Parathyroid adenoma (tissue), 2 donors: ENCODE data around the gene SMAD9.

Experiments used
- H2AFZ ChIP-seq: fragments of 300-600 bp; sonication (generic); one replicate; pipeline ENCODE4 v1.7.0; 2017; ENCODE audit warnings: antibody characterized with exemption, mild to moderate bottlenecking
- H3K27ac ChIP-seq: fragments of 300-600 bp; sonication (generic); one replicate; pipeline ENCODE4 v1.7.0; 2017
- H3K27me3 ChIP-seq: fragments of 300-600 bp; sonication (generic); one replicate; pipeline ENCODE4 v1.7.0; 2017; ENCODE audit warnings: low read length; ENCODE audit not compliant: control insufficient read depth, insufficient read depth
- H3K36me3 ChIP-seq: fragments of 300-600 bp; sonication (generic); one replicate; pipeline ENCODE4 v1.7.0; 2017; ENCODE audit warnings: low read length; ENCODE audit not compliant: control insufficient read depth, insufficient read depth
- H3K4me1 ChIP-seq: fragments of 300-600 bp; sonication (generic); one replicate; pipeline ENCODE4 v1.7.0; 2017; ENCODE audit warnings: control low read depth
- H3K4me2 ChIP-seq: fragments of 300-600 bp; sonication (generic); one replicate; pipeline ENCODE4 v1.7.0; 2017; ENCODE audit warnings: low read length
- H3K4me3 ChIP-seq: fragments of 300-600 bp; sonication (generic); one replicate; pipeline ENCODE4 v1.7.0; 2017; ENCODE audit warnings: low read depth, low read length
- H3K79me2 ChIP-seq: fragments of 300-600 bp; sonication (generic); one replicate; pipeline ENCODE4 v1.7.0; 2017; ENCODE audit warnings: control low read depth
- H3K9ac ChIP-seq: fragments of 300-600 bp; sonication (generic); one replicate; pipeline ENCODE4 v1.7.0; 2017; ENCODE audit warnings: mild to moderate bottlenecking
- H3K9me3 ChIP-seq: fragments of 300-600 bp; sonication (generic); one replicate; pipeline ENCODE4 v1.7.0; 2017; ENCODE audit warnings: low read length; ENCODE audit not compliant: control insufficient read depth
- TF ChIP-seq, protein P1 (sequence below): fragments of 300-600 bp; sonication (generic); IDR thresholded peaks from one replicate; pipeline ENCODE4 v1.7.0; 2017; ENCODE audit warnings: antibody characterized with exemption, mild to moderate bottlenecking
- donor health status: primary hyperparathyroidism.

SMAD9 gene

DNA sequence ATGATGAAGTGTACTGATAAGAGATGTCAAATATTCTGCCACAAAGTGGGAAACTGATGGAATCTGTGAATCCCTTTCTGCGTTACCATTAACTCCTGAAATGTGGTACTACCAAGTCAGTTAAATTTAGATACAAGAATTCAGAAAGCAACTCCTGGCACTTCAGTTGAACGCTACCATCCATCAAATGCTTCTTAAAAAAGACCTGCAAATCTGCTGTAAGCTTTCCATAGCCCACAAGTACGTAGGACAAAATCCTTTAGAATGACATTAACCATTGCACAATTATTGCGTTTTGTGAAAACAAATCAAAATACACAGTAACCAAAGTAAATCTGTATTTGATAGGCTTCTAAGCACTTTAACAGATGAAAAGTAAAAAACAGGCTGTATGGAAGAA is 5.4 kb downstream of the SMAD9 start:
- H3K79me2 ChIP-seq, result no peaks in the 10 kb centered on the region
- H2AFZ ChIP-seq, result no peak overlapping the region
- no peaks in the 10 kb centered on the region for H3K4me1 ChIP-seq
- no peaks in the 10 kb centered on the region for H3K27me3 ChIP-seq
- H3K4me3 ChIP-seq, result no peak overlapping the region
- TF ChIP-seq, protein P1, sequence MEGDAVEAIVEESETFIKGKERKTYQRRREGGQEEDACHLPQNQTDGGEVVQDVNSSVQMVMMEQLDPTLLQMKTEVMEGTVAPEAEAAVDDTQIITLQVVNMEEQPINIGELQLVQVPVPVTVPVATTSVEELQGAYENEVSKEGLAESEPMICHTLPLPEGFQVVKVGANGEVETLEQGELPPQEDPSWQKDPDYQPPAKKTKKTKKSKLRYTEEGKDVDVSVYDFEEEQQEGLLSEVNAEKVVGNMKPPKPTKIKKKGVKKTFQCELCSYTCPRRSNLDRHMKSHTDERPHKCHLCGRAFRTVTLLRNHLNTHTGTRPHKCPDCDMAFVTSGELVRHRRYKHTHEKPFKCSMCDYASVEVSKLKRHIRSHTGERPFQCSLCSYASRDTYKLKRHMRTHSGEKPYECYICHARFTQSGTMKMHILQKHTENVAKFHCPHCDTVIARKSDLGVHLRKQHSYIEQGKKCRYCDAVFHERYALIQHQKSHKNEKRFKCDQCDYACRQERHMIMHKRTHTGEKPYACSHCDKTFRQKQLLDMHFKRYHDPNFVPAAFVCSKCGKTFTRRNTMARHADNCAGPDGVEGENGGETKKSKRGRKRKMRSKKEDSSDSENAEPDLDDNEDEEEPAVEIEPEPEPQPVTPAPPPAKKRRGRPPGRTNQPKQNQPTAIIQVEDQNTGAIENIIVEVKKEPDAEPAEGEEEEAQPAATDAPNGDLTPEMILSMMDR, result no peak
- no peak overlapping the region for H3K9ac ChIP-seq
- no peaks in the 10 kb centered on the region for H3K36me3 ChIP-seq
- no peak overlapping the region for H3K4me2 ChIP-seq
- no peak overlapping the region for H3K27ac ChIP-seq
- H3K9me3 ChIP-seq, result no peaks in the 10 kb centered on the region

DNA sequence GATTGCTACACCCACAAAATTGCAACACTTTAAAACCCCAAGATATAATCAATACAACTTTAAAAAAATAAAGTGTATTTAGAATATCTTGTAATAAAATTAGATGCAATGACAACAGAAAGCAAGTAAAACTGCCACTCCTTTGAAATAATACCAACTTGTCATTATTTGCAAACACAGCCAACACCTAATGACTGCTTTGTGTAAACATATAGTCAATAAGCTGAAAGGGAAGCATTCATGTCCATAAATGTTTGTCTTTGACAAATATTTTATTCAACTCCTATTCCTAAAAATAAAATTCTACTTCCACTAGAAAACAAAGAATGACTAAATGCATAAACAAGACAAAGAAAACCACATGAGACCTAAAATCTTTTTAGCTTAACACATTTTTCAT is 6.6 kb downstream of the SMAD9 start:
- TF ChIP-seq, protein P1, result no peak
- no peaks in the 10 kb centered on the region for H3K79me2 ChIP-seq
- no peak overlapping the region for H3K27ac ChIP-seq
- H3K36me3 ChIP-seq, result no peaks in the 10 kb centered on the region
- no peak overlapping the region for H3K4me2 ChIP-seq
- no peaks in the 10 kb centered on the region for H3K27me3 ChIP-seq
- H2AFZ ChIP-seq, result no peak overlapping the region
- H3K4me1 ChIP-seq, result no peaks in the 10 kb centered on the region
- H3K9ac ChIP-seq, result no peak overlapping the region
- no peaks in the 10 kb centered on the region for H3K9me3 ChIP-seq
- H3K4me3 ChIP-seq, result no peak overlapping the region

DNA sequence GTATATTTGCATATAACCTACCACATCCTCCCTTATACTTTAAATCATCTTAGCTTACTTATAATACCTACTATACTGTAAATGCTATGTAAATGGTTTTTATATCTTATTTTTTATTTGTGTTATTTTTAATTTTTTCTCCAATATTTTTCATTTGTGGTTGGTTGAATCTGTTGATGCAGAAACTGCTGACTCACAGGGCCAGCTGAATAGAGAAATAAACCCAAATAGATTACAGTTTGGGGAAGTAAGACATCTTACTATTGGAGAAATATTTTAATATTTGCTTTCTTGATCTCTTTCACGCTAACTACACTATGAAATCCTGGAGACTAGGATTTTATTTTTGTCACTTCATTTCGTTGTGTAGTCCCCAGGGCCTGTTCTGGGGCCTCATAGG is 7.1 kb downstream of the SMAD9 start:
- TF ChIP-seq, protein P1, result no peak
- Histone ChIP-seq H2AFZ (no peak overlapping the region), H3K27ac (no peak overlapping the region), H3K9ac (no peak overlapping the region), H3K36me3 (no peaks in the 10 kb centered on the region), H3K9me3 (no peaks in the 10 kb centered on the region), H3K4me3 (no peak overlapping the region), H3K4me1 (no peaks in the 10 kb centered on the region), H3K27me3 (no peaks in the 10 kb centered on the region), H3K4me2 (no peak overlapping the region), H3K79me2 (no peaks in the 10 kb centered on the region)

DNA sequence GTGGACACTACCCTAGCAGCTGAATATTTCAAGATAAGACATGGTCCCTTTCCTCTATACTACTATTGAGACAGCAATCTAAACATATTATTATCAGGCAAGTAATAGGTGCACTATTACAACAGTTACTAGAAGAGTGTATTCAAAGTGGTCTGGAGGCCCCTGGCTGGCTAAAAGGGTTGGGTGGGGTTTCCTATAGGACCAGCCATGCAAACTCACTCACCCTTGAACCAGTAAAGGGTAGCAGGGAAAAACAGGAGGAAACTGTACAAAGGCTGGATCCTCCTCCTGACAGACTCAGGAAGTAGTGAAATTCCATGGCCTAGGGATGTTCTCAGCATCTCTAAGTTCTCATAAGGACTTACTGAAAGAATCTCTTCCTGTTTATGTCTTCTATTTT is 7.7 kb downstream of the SMAD9 start:
- TF ChIP-seq, protein P1, result no peak
- Histone ChIP-seq H3K27me3 (no peaks in the 10 kb centered on the region), H3K27ac (no peak overlapping the region), H3K4me3 (no peak overlapping the region), H2AFZ (no peak overlapping the region), H3K4me2 (no peak overlapping the region), H3K79me2 (no peaks in the 10 kb centered on the region), H3K9me3 (no peaks in the 10 kb centered on the region), H3K4me1 (no peaks in the 10 kb centered on the region), H3K9ac (no peak overlapping the region), H3K36me3 (no peaks in the 10 kb centered on the region)

DNA sequence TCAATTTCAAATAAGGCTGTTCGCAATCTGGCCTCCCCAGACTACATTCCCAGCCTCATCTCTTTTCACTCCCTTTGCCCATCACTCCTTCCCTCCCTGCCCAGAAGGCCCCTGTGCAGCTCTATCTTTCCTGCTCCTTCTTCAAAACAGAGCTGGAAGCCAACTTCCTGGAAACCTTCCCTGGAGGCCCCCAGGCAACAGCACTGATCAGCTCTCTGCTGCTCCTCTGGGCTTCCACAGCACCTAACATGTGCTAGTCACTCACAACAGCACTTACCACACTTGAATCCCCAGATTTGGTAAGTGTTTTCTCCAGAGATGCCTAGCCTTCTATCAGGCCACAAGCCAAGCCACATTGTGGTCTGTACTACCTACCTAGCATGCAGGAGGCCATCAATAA is 9.5 kb downstream of the SMAD9 start:
- Histone ChIP-seq H3K36me3 (no peaks in the 10 kb centered on the region), H3K27ac (no peak overlapping the region), H3K9me3 (no peaks in the 10 kb centered on the region), H3K27me3 (no peaks in the 10 kb centered on the region), H3K79me2 (no peaks in the 10 kb centered on the region), H3K4me3 (no peak overlapping the region), H2AFZ (no peak overlapping the region), H3K4me1 (no peaks in the 10 kb centered on the region), H3K4me2 (no peak overlapping the region), H3K9ac (no peak overlapping the region)
- TF ChIP-seq, protein P1, result no peak
